ENCODE results near the gene NKD2. TPM values are rescaled to one million over a fixed set of nuclear protein-coding genes. Genes with fewer than 3 reads are reported as not detected.

The NKD2 gene
- total and polyA plus RNA-seq, 8 donors = 1.8 to 13.6 (median 7.9) TPM; not detected in 2

- intact Hi-C loops (cut with DNase I; ENCODE audit: low total_unique reads) = no loop called here
- Histone ChIP-seq H3K9me3 (no peaks in the 10 kb centered on the region), H3K36me3 (peaks cover 71 to 96% (median 92%) of the 10 kb centered on the region in 4 donors), H3K27me3 (no peaks in the 10 kb centered on the region), H3K4me1 (peaks cover 0 to 17% (median 15%) of the 10 kb centered on the region in 4 donors), H3K27ac (no peak overlapping the region), H3K4me3 (no peak overlapping the region)
- TF ChIP-seq EP300 (IDR thresholded peaks at IDR 0.05) = no peak
- no peak for TF ChIP-seq POLR2A (IDR thresholded peaks at IDR 0.05)
- TF ChIP-seq POLR2AphosphoS5 (IDR thresholded peaks at IDR 0.05) = no peak
- no peak for TF ChIP-seq CTCF (IDR thresholded peaks at IDR 0.05)
- WGBS, 5 donors = 94 to 96% (median 96%) methylated on average over 30 to 39 of the region's 39 CpGs
- no peak for DNase-seq
Measured at GRCh38 chr5:1085391-1085790, 76.8 kb downstream of the NKD2 start.

- Histone ChIP-seq H3K9me3 (no peaks in the 10 kb centered on the region), H3K4me3 (no peak overlapping the region), H3K27me3 (no peaks in the 10 kb centered on the region), H3K36me3 (peaks cover 69 to 96% (median 92%) of the 10 kb centered on the region in 4 donors), H3K4me1 (peaks cover 0 to 23% (median 20%) of the 10 kb centered on the region in 4 donors), H3K27ac (no peak overlapping the region)
- no peak for DNase-seq
- 82 to 90% (median 86%) methylated on average over 11 of the region's 11 CpGs for WGBS, 5 donors
- no peak for TF ChIP-seq POLR2AphosphoS5 (IDR thresholded peaks at IDR 0.05)
- TF ChIP-seq POLR2A (IDR thresholded peaks at IDR 0.05) = no peak
- TF ChIP-seq EP300 (IDR thresholded peaks at IDR 0.05) = no peak
- TF ChIP-seq CTCF (IDR thresholded peaks at IDR 0.05) = no peak
- intact Hi-C loops (cut with DNase I; ENCODE audit: low total_unique reads) = no loop called here
Measured at GRCh38 chr5:1086137-1086536, 77.5 kb downstream of the NKD2 start.

- TF ChIP-seq POLR2A (IDR thresholded peaks at IDR 0.05) = no peak
- TF ChIP-seq CTCF (IDR thresholded peaks at IDR 0.05) = no peak
- TF ChIP-seq POLR2AphosphoS5 (IDR thresholded peaks at IDR 0.05) = no peak
- no peak for TF ChIP-seq EP300 (IDR thresholded peaks at IDR 0.05)
- Histone ChIP-seq H3K27me3 (no peaks in the 10 kb centered on the region), H3K4me1 (peaks cover 0 to 23% (median 20%) of the 10 kb centered on the region in 4 donors), H3K36me3 (peaks cover 70 to 96% (median 92%) of the 10 kb centered on the region in 4 donors), H3K4me3 (no peak overlapping the region), H3K9me3 (no peaks in the 10 kb centered on the region), H3K27ac (no peak overlapping the region)
- WGBS, 5 donors = 95 to 96% (median 95%) methylated on average over 31 of the region's 31 CpGs
- DNase-seq = no peak
- intact Hi-C loops (cut with DNase I; ENCODE audit: low total_unique reads) = no loop called here
Measured at GRCh38 chr5:1086871-1087270, 78.3 kb downstream of the NKD2 start.

GRCh38 chr5:1087428-1087827 lies 78.8 kb downstream of the NKD2 start:
- Histone ChIP-seq H3K4me1 (peaks cover 0 to 23% (median 20%) of the 10 kb centered on the region in 4 donors), H3K36me3 (peaks cover 76 to 97% (median 93%) of the 10 kb centered on the region in 4 donors), H3K4me3 (no peak overlapping the region), H3K27me3 (no peaks in the 10 kb centered on the region), H3K27ac (no peak overlapping the region), H3K9me3 (no peaks in the 10 kb centered on the region)
- 95 to 98% (median 97%) methylated on average over 22 to 25 of the region's 25 CpGs for WGBS, 5 donors
- no peak for TF ChIP-seq POLR2A (IDR thresholded peaks at IDR 0.05)
- no peak for TF ChIP-seq EP300 (IDR thresholded peaks at IDR 0.05)
- TF ChIP-seq CTCF (IDR thresholded peaks at IDR 0.05) = no peak
- intact Hi-C loops (cut with DNase I; ENCODE audit: low total_unique reads) = no loop called here
- DNase-seq = no peak
